Measurements from ENCODE around the gene SORL1.
"Not testable (repeated sequence)": the region's sequence is repeated elsewhere in the genome, so short reads cannot be mapped to it uniquely, and the experiment has no call there.

GRCh38 chr11:121481484-121482230, 29.5 kb downstream of the SORL1 start:
- not testable (repeated sequence) for TF ChIP-seq CTCF (conservative IDR thresholded peaks at IDR 0.05); EZH2 (IDR thresholded peaks at IDR 0.05; ENCODE audit: low read depth)
